K562 (cell line): ENCODE data around the gene NOC4L. TPM values are rescaled to one million over a fixed set of nuclear protein-coding genes. Genes with fewer than 3 reads are reported as not detected.
A peak's percentile ranks its signal among the peaks of the same experiment; 100 is the strongest.

Experiments
- E4F1 ChIP-seq: fragments of 250-450 bp; sonication (Bioruptor Pico); IDR thresholded peaks from 2 replicates; pipeline ENCODE4 v1.5.0; 2021; ENCODE audit warnings: mild to moderate bottlenecking, borderline replicate concordance
- ELF1 ChIP-seq: fragments of 200-800 bp; sonication (Bioruptor generic); IDR thresholded peaks from 2 replicates; pipeline ENCODE4 v1.6.1; 2016; ENCODE audit warnings: missing genetic modification characterization, missing compliant biosample characterization
- ERF ChIP-seq: fragments of 450-650 bp; formaldehyde crosslinking; IDR thresholded peaks from 2 replicates; pipeline ENCODE4 v1.4.0; 2020; ENCODE audit warnings: mild to moderate bottlenecking, mixed read lengths
- HIVEP1 ChIP-seq: fragments of 250-450 bp; sonication (Bioruptor Pico); IDR thresholded peaks from 2 replicates; pipeline ENCODE4 v1.4.0; 2020; ENCODE audit warnings: mild to moderate bottlenecking
- HSF4 ChIP-seq: fragments of 250-450 bp; sonication (Bioruptor Pico); IDR thresholded peaks from 2 replicates; pipeline ENCODE4 v2.1.2; 2022; ENCODE audit warnings: mild to moderate bottlenecking, moderate library complexity, borderline replicate concordance
- ILF3 ChIP-seq: fragments of 450-650 bp; IDR thresholded peaks from 2 replicates; pipeline ENCODE4 v1.6.1; 2018; ENCODE audit warnings: antibody characterized with exemption, mild to moderate bottlenecking, moderate library complexity, borderline replicate concordance
- JUN ChIP-seq, 2 experiments: sonication (generic) in 1 of 2; formaldehyde crosslinking in 1 of 2; IDR thresholded peaks; 2 replicates each; pipeline versions ENCODE4 v1.6.1 to v1.8.0; 2012 to 2022; ENCODE audit warnings: borderline replicate concordance in 2 of 2, mild to moderate bottlenecking in 2 of 2, improper control_type of control experiment in 1 of 2, low read depth in 1 of 2, low read length in 1 of 2, missing genetic modification reagents in 1 of 2
- KAT2B ChIP-seq: IDR thresholded peaks from one replicate; pipeline ENCODE4 v1.6.1; 2012; ENCODE audit warnings: low read depth, mild to moderate bottlenecking, control low read depth, inconsistent platforms, low read length, moderate library complexity
- MAZ ChIP-seq, 2 experiments: fragments of 450-650 bp in 1 of 2; sonication (generic) in 1 of 2; formaldehyde crosslinking; IDR thresholded peaks in 1 of 2; conservative IDR thresholded peaks in 1 of 2; 2 replicates each; pipeline versions ENCODE4 v1.4.0 to v1.5.0; 2020; ENCODE audit warnings: mild to moderate bottlenecking in 1 of 2, missing genetic modification reagents in 1 of 2
- MYC ChIP-seq, 2 experiments: fragments of 250-450 bp in 1 of 2; sonication (Bioruptor Pico) in 1 of 2; IDR thresholded peaks; 2 replicates each; pipeline versions ENCODE4 v1.5.1 to v1.6.1; 2012 to 2021; ENCODE audit warnings: low read depth in 2 of 2, borderline replicate concordance in 1 of 2, improper control_type of control experiment in 1 of 2, low read length in 1 of 2, mild to moderate bottlenecking in 1 of 2, moderate library complexity in 1 of 2
- MYNN ChIP-seq, 2 experiments: sonication (generic); formaldehyde crosslinking in 1 of 2; IDR thresholded peaks; 2 replicates each; pipeline versions ENCODE4 v1.5.0 to v1.6.1; 2016 to 2020; ENCODE audit warnings: antibody characterized with exemption in 1 of 2, missing genetic modification reagents in 1 of 2
- NEUROD1 ChIP-seq: fragments of 150-350 bp; IDR thresholded peaks from 2 replicates; pipeline ENCODE4 v1.6.1; 2014; ENCODE audit warnings: borderline replicate concordance, low read length, low read depth; ENCODE audit not compliant: partially characterized antibody
- POLR3A ChIP-seq: IDR thresholded peaks from 2 replicates; pipeline ENCODE4 v1.6.1; 2011; ENCODE audit warnings: borderline replicate concordance, mild to moderate bottlenecking, moderate library complexity; ENCODE audit not compliant: insufficient read length, insufficient read depth; ENCODE audit errors: extremely low read depth
- POU5F1 ChIP-seq: fragments of 150-350 bp; IDR thresholded peaks from 2 replicates; pipeline ENCODE4 v1.6.1; 2014; ENCODE audit warnings: borderline replicate concordance, low read length, low read depth, mild to moderate bottlenecking; ENCODE audit not compliant: partially characterized antibody
- TARDBP ChIP-seq: fragments of 450-650 bp; IDR thresholded peaks from 2 replicates; pipeline ENCODE4 v1.6.1; 2016
- TOE1 ChIP-seq, 2 experiments: fragments of 450-650 bp in 1 of 2; sonication (generic) in 1 of 2; formaldehyde crosslinking in 1 of 2; IDR thresholded peaks; 2 replicates each; pipeline versions ENCODE4 v1.7.1 to v1.8.0; 2016 to 2022; ENCODE audit warnings: borderline replicate concordance in 2 of 2, mild to moderate bottlenecking in 2 of 2, antibody characterized with exemption in 1 of 2, inconsistent platforms in 1 of 2, low read depth in 1 of 2, missing genetic modification reagents in 1 of 2, moderate library complexity in 1 of 2
- WHSC1 ChIP-seq: IDR thresholded peaks from one replicate; pipeline ENCODE4 v1.6.1; 2012; ENCODE audit warnings: low read length, control low read depth, inconsistent platforms
- ZNF324 ChIP-seq: fragments of 250-450 bp; sonication (Bioruptor Pico); IDR thresholded peaks from 2 replicates; pipeline ENCODE4 v1.4.0; 2020; ENCODE audit warnings: mild to moderate bottlenecking
- ZNF764 ChIP-seq: fragments of 250-450 bp; sonication (Bioruptor Pico); IDR thresholded peaks from 2 replicates; pipeline ENCODE4 v1.4.0; 2020; ENCODE audit warnings: low read depth, mild to moderate bottlenecking, moderate library complexity
- polyA plus RNA-seq, 8 experiments: library from polyadenylated mRNA; depleted of rRNA in 4 of 8; stranded (reverse) in 5 of 8; unstranded in 3 of 8; fragments of >200 nt; fragmentation: Nextera tagmentation in 2 of 8; fragmentation: Illumina TruSeq in 1 of 8; extraction: Ambion mirVana in 2 of 8; extraction: Trizol in 1 of 8; gene quantifications; 2 replicates each; pipeline versions ENCODE4 v1.2.1 to v1.2.3, GENCODE V29; 2011 to 2014; ENCODE audit warnings: inconsistent platforms in 1 of 8, missing spikeins in 1 of 8
- total RNA-seq, 7 experiments: library from RNA; depleted of rRNA in 6 of 7; stranded (reverse); fragments of >200 nt in 6 of 7; fragmentation: Illumina TruSeq in 2 of 7; extraction: Trizol in 2 of 7; gene quantifications; 2 replicates each; pipeline versions ENCODE4 v1.2.1 to v1.2.3, GENCODE V29; 2011 to 2021; ENCODE audit warnings: low replicate concordance in 1 of 7
- TF ChIP-seq, protein P1 (sequence below): fragments of 250-450 bp; sonication (Bioruptor Pico); IDR thresholded peaks from 2 replicates; pipeline ENCODE4 v1.4.0; 2020; ENCODE audit warnings: mild to moderate bottlenecking, moderate library complexity

The NOC4L gene
- total and polyA plus RNA-seq, 9 of the 15 experiments (the other 6 are each of a cell fraction or from before 2014, with no cell fraction given), result 1.3 to 77.0 (median 20.0) TPM

DNA sequence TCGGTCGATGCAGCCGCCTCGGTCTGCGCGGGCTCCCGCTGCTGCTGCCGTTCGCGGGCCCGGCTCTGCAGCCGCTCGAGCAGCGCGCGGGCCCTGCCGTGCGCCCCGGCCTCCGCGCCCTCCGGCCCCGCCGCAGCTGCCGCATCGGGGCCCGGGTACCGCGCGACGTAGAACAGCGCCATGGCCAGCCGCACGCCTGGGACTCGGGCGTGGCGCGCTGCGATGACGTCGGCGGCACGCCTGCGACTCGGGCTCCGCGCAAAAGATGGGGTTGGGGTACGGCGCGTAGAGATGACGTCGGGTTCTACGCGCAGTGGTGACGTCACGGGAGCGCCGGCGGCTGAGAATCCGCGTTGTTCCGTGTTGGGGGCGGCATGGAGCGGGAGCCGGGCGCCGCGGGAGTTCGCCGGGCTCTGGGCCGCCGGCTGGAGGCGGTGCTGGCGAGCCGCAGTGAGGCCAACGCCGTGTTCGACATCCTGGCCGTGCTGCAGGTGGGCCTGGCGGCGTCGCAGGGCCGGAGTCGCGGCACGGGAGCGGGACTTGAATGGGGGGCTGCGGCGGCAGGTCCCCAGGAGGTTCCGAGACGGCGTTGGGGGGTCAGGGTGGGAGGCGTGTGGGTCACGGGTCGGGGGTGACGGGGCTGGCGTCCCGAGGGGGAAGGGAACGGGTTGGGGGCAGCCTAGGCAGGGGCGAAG lies at the start of gene NOC4L, which contains the start of gene DDX51 (continued):
- TF ChIP-seq, protein P1, sequence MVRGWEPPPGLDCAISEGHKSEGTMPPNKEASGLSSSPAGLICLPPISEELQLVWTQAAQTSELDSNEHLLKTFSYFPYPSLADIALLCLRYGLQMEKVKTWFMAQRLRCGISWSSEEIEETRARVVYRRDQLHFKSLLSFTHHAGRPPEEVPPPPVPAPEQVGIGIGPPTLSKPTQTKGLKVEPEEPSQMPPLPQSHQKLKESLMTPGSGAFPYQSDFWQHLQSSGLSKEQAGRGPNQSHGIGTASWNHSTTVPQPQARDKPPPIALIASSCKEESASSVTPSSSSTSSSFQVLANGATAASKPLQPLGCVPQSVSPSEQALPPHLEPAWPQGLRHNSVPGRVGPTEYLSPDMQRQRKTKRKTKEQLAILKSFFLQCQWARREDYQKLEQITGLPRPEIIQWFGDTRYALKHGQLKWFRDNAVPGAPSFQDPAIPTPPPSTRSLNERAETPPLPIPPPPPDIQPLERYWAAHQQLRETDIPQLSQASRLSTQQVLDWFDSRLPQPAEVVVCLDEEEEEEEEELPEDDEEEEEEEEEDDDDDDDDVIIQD (CRISPR knock-in tag), result no peak
- no peak for TF ChIP-seq ILF3
- no peak for TF ChIP-seq ZNF324
- no peak; the same call in 1 of the 2 replicates for TF ChIP-seq TARDBP
- peak; percentile 90 for TF ChIP-seq JUN (IDR thresholded peaks at IDR 0.05; ENCODE audit: borderline replicate concordance, low read depth, low read length)
- no peak for TF ChIP-seq JUN (CRISPR knock-in tag; IDR thresholded peaks at IDR 0.05; ENCODE audit: borderline replicate concordance)
- no peak for TF ChIP-seq HSF4 (CRISPR knock-in tag)
- TF ChIP-seq KAT2B, result no peak
- TF ChIP-seq TOE1 (IDR thresholded peaks at IDR 0.05; ENCODE audit: borderline replicate concordance), result peak; percentile 21; the same call in 1 of the 2 replicates
- TF ChIP-seq TOE1 (CRISPR knock-in tag; IDR thresholded peaks at IDR 0.05; ENCODE audit: borderline replicate concordance, low read depth), result no peak
- no peak for TF ChIP-seq E4F1
- TF ChIP-seq MAZ (CRISPR knock-in tag; conservative IDR thresholded peaks at IDR 0.05 in 1 of 2, IDR thresholded peaks at IDR 0.05 in 1 of 2), result peak; percentile 96 to 98
- no peak for TF ChIP-seq MYNN (IDR thresholded peaks at IDR 0.05)
- no peak for TF ChIP-seq MYNN (CRISPR knock-in tag; IDR thresholded peaks at IDR 0.05)
- TF ChIP-seq ERF (CRISPR knock-in tag), result 0 out of 2 replicates have a peak, but pooled peaks have one; percentile 21
- TF ChIP-seq NEUROD1, result peak; percentile 70
- no peak for TF ChIP-seq HIVEP1
- no peak for TF ChIP-seq ZNF764 (CRISPR knock-in tag)
- no peak for TF ChIP-seq POLR3A
- TF ChIP-seq MYC (IDR thresholded peaks at IDR 0.05; ENCODE audit: low read depth, low read length), result peak; percentile 99
- TF ChIP-seq MYC (CRISPR knock-in tag; IDR thresholded peaks at IDR 0.05; ENCODE audit: borderline replicate concordance, low read depth), result no peak
- TF ChIP-seq ELF1 (tag), result peak; percentile 92
- peak; percentile 56 for TF ChIP-seq POU5F1
- no peak for TF ChIP-seq WHSC1
